A673 (cell line): Measurements from ENCODE around the gene TMEM238L. TPM values are rescaled to one million over a fixed set of nuclear protein-coding genes. Genes with fewer than 3 reads are reported as not detected.
A peak's percentile ranks its signal among the peaks of the same experiment; 100 is the strongest.

Source experiments
- BruUV-seq: library from RNA; stranded (reverse); fragments of 400-500 nt; replicated peaks from 2 replicates; lab custom pipeline; 2021; lab: Mats Ljungman, UMichigan
- CTCF ChIA-PET: fragments of 300-600 bp; sonication (Branson Sonifier 250); formaldehyde crosslinking; loops from one replicate; lab custom pipeline; 2022; ENCODE audit warnings: antibody characterized with exemption; lab: Charles Lee
- POLR2A ChIA-PET: fragments of 300-600 bp; sonication (Branson Sonifier 250); formaldehyde crosslinking; loops from one replicate; lab custom pipeline; 2022; ENCODE audit warnings: antibody characterized with exemption; ENCODE audit not compliant: low non-redundant PET; lab: Charles Lee
- DNase-seq: peaks from one replicate; pipeline ENCODE4 v3.0.0-alpha.2; 2015; ENCODE audit warnings: low spot score
- H3K27ac ChIP-seq: fragments of 200-600 bp; sonication (generic); 2 replicates; pipeline ENCODE4 v1.5.1; 2016; ENCODE audit warnings: mixed run types, low read depth, mild to moderate bottlenecking, mixed read lengths, antibody characterized with exemption, low read length; ENCODE audit not compliant: poor library complexity, severe bottlenecking
- H3K27me3 ChIP-seq: fragments of 200-600 bp; sonication (generic); replicated peaks from 2 replicates; pipeline ENCODE4 v1.6.1; 2017; ENCODE audit warnings: mixed run types, low read depth, mild to moderate bottlenecking, mixed read lengths, antibody characterized with exemption, low read length; ENCODE audit not compliant: insufficient read depth, poor library complexity
- H3K36me3 ChIP-seq: fragments of 200-600 bp; sonication (generic); 2 replicates; pipeline ENCODE4 v1.6.1; 2016; ENCODE audit warnings: mixed run types, mild to moderate bottlenecking, mixed read lengths, antibody characterized with exemption, low read length; ENCODE audit not compliant: insufficient read depth, poor library complexity, severe bottlenecking
- H3K4me1 ChIP-seq: fragments of 200-600 bp; sonication (generic); 2 replicates; pipeline ENCODE4 v1.6.1; 2017; ENCODE audit warnings: mixed run types, mild to moderate bottlenecking, mixed read lengths, antibody characterized with exemption, low read length; ENCODE audit not compliant: insufficient read depth, poor library complexity, severe bottlenecking
- H3K4me3 ChIP-seq: fragments of 200-600 bp; sonication (generic); 2 replicates; pipeline ENCODE4 v1.5.1; 2016; ENCODE audit warnings: low read depth, mixed run types, mild to moderate bottlenecking, mixed read lengths, low read length; ENCODE audit not compliant: poor library complexity, severe bottlenecking
- H3K9me3 ChIP-seq: fragments of 200-600 bp; sonication (generic); 2 replicates; pipeline ENCODE4 v1.6.1; 2016; ENCODE audit warnings: mixed run types, low read depth, mild to moderate bottlenecking, mixed read lengths, antibody characterized with exemption, low read length; ENCODE audit not compliant: poor library complexity, severe bottlenecking
- EZH2 ChIP-seq: fragments of 200-600 bp; sonication (generic); IDR thresholded peaks from 2 replicates; pipeline ENCODE4 v1.6.1; 2017; ENCODE audit warnings: borderline replicate concordance, low read depth, mild to moderate bottlenecking, mixed read lengths, antibody characterized with exemption, low read length; ENCODE audit not compliant: poor library complexity, severe bottlenecking
- intact Hi-C: fragments of 100-400 bp; cut with micrococcal nuclease; formaldehyde crosslinking; loops from one replicate; pipeline ENCODE4 v1.10.0; 2022; ENCODE audit not compliant: unreplicated experiment
- total RNA-seq: library from RNA; stranded (reverse); gene quantifications from 2 replicates; pipeline ENCODE4 v1.2.3, GENCODE V29; 2021
- TF ChIP-seq, protein P1 (sequence below): fragments of 300-800, 200-600 bp; sonication (generic); conservative IDR thresholded peaks from 2 replicates; pipeline ENCODE4 v1.5.1; 2017; ENCODE audit warnings: low read depth, mild to moderate bottlenecking, antibody characterized with exemption, low read length, moderate library complexity, mixed read lengths

TMEM238L gene
- total RNA-seq, 1 experiment from 2014 or later: not detected

DNA sequence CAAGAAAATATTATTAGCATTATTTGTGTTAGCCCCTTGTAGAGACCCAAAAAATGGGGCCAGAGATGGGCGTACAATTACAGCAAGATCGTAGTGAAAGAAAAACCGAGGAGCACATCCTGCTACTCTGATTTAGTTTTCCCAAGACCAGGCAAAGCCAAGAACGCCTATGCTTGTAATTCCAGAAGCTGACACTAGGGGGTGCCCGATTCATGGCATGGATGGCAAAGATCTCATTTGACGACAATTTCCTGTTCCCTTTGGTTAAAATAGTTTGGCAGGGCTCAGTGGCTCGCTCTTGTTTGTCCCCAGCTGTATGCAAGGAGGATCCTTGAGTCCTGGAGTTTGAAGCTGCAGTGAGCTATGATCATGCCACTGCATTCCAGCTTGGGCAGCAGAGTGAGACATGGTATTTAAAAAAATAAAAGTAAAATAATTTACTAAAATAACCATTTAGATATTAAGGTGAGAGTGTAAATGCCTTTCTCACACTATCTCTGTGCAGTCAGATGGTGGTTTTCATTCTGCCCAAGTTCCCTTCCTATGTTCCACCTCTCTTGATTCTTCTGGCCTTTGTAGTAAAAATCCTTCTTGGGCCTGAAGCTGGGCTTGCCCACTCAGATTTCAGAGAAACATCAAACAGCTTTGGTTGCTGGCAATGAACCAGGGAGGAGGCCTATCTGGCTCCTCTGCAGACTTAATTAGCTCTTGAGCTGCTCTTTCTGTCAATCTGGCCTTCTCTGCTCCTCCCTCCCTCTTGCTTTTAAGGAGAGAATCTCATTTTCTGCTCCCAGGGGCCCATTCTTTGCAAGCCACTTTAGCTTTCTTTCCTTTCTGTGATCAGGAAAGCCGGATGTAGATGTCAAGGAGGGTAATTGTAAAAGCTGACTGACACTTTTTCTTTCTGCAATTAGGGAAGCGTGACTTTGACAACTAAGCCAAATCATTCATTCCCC is 31.2 kb downstream of the TMEM238L start:
- peak; percentile 98 for DNase-seq
- TF ChIP-seq, protein P1, sequence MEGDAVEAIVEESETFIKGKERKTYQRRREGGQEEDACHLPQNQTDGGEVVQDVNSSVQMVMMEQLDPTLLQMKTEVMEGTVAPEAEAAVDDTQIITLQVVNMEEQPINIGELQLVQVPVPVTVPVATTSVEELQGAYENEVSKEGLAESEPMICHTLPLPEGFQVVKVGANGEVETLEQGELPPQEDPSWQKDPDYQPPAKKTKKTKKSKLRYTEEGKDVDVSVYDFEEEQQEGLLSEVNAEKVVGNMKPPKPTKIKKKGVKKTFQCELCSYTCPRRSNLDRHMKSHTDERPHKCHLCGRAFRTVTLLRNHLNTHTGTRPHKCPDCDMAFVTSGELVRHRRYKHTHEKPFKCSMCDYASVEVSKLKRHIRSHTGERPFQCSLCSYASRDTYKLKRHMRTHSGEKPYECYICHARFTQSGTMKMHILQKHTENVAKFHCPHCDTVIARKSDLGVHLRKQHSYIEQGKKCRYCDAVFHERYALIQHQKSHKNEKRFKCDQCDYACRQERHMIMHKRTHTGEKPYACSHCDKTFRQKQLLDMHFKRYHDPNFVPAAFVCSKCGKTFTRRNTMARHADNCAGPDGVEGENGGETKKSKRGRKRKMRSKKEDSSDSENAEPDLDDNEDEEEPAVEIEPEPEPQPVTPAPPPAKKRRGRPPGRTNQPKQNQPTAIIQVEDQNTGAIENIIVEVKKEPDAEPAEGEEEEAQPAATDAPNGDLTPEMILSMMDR: peak; percentile 82
- TF ChIP-seq EZH2: no peak
- ChIA-PET CTCF (no interaction called here), POLR2A (no interaction called here)
- peaks cover 12% of the 10 kb centered on the region for H3K4me1 ChIP-seq
- H3K27me3 ChIP-seq: peaks cover 77% of the 10 kb centered on the region
- intact Hi-C loops: no loop called here
- BruUV-seq: no TSS peak
- peaks cover 20% of the 10 kb centered on the region for H3K9me3 ChIP-seq
- H3K36me3 ChIP-seq: no peaks in the 10 kb centered on the region
- no peak overlapping the region for H3K4me3 ChIP-seq
- H3K27ac ChIP-seq: no peak overlapping the region

DNA sequence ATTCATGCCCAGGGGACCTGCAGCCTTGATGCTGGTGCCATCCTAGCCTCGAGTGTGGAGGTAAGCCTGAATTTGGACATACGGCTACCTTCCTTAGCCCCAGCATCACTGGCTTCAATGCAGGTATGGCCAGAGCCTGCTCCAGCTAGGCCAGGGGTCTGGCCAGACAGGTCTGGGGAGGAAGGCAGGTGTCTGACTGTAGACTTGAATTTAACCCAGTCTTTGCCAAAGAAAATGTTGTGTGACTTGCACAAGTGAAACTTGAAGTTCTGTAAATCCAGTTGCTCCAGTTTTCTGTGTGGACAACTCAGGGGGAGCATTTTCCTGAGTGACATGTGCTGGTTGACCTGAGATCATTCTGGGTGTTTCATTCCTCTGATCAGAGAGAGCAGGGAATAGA is 32.8 kb downstream of the TMEM238L start:
- Histone ChIP-seq H3K9me3 (peaks cover 20% of the 10 kb centered on the region), H3K36me3 (no peaks in the 10 kb centered on the region), H3K4me3 (no peak overlapping the region), H3K27ac (no peak overlapping the region), H3K27me3 (peaks cover 80% of the 10 kb centered on the region), H3K4me1 (peaks cover 12% of the 10 kb centered on the region)
- no peak for DNase-seq
- BruUV-seq: no TSS peak
- intact Hi-C loops: no loop called here
- CTCF ChIA-PET: no interaction called here
- POLR2A ChIA-PET: no interaction called here
- TF ChIP-seq, protein P1: no peak
- TF ChIP-seq EZH2: no peak

DNA sequence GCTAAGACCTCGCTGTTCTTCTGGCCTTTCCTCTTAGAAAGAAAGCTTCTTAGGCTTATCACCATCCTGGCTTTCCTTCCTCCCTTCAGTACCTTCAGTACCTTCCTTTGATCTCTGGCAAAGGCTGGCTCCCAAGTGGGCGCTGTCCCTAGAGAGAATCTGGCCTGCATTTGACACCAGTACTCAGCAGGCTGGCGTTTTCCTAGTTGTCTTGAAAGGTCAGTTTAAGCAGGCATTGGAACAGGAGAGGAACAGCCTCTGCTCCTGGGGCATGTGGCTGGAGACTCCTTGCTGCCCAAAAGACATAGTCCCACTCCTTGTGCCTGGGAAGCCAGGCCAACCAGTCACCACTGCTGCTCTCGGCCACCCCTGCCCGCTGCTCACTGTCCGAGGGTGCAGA is 34.1 kb downstream of the TMEM238L start:
- no peaks in the 10 kb centered on the region for H3K36me3 ChIP-seq
- no TSS peak for BruUV-seq
- no peak for DNase-seq
- intact Hi-C loops: no loop called here
- ChIA-PET CTCF (no interaction called here), POLR2A (no interaction called here)
- H3K27ac ChIP-seq: no peak overlapping the region
- H3K4me1 ChIP-seq: peaks cover 12% of the 10 kb centered on the region
- TF ChIP-seq, protein P1: no peak
- TF ChIP-seq EZH2: no peak
- H3K27me3 ChIP-seq: peaks cover 69% of the 10 kb centered on the region
- no peak overlapping the region for H3K4me3 ChIP-seq
- H3K9me3 ChIP-seq: peaks cover 11% of the 10 kb centered on the region
